BLaER1 treated with 17β-estradiol and CSF1 and Interleukin-3, amounts not matched to agents 10 nM and 100 nM (cell line): ENCODE data around the gene SHLD2.
"Not testable (repeated sequence)": the region's sequence is repeated elsewhere in the genome, so short reads cannot be mapped to it uniquely, and the experiment has no call there.

ENCODE experiments used
- H3K27ac ChIP-seq, 11 experiments: shearing (Covaris generic); formaldehyde crosslinking; 2 replicates each; pipeline ENCODE4 v1.8.1; 2022
- H3K27me3 ChIP-seq, 11 experiments: shearing (Covaris generic); formaldehyde crosslinking; 2 replicates each; pipeline ENCODE4 v1.8.1; 2022
- H3K36me3 ChIP-seq, 11 experiments: shearing (Covaris generic); formaldehyde crosslinking; 2 replicates each; pipeline ENCODE4 v1.8.1; 2022
- H3K4me1 ChIP-seq, 10 experiments: shearing (Covaris generic); formaldehyde crosslinking; 2 replicates each; pipeline ENCODE4 v1.8.1; 2022
- H3K4me2 ChIP-seq, 11 experiments: shearing (Covaris generic); formaldehyde crosslinking; 2 replicates each; pipeline ENCODE4 v1.8.1; 2022
- H3K4me3 ChIP-seq, 10 experiments: shearing (Covaris generic); formaldehyde crosslinking; 2 replicates each; pipeline ENCODE4 v1.8.1; 2022
- H3K9ac ChIP-seq, 11 experiments: shearing (Covaris generic); formaldehyde crosslinking; 2 replicates each; pipeline ENCODE4 v1.8.1; 2022
- H3K9me3 ChIP-seq, 11 experiments: shearing (Covaris generic); formaldehyde crosslinking; replicated peaks in 1 of 11; 2 replicates each; pipeline ENCODE4 v1.8.1; 2022
- H4K20me1 ChIP-seq, 11 experiments: shearing (Covaris generic); formaldehyde crosslinking; 2 replicates each; pipeline ENCODE4 v1.8.1; 2022
- Cebpa-rat ChIP-seq, 11 experiments: shearing (Covaris generic); IDR thresholded peaks; 2 replicates each; pipeline ENCODE4 v1.8.1; 2022

The SHLD2 gene

DNA sequence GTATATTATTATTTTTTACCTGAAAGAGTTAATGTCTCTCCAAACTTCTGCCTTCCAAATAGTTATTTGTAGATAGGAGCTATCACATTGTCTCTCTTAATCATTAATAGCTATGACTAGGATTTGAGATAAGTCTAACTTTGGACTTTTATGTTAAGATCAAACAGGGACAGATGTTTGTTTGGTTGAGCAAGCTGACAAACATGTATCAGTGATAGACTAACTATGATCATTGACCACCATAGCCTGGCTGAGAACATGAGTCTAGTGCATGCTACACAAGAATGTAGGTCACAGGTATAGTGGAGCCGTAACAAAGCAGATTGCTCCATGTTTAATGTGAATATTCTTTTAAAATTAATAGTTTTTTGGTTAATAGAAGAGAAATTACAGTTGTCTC lies 76.7 kb downstream of the SHLD2 start:
- H3K4me3 ChIP-seq, H3K4me2 ChIP-seq, H3K4me1 ChIP-seq, H3K27me3 ChIP-seq, H4K20me1 ChIP-seq, H3K9ac ChIP-seq, H3K9me3 ChIP-seq, H3K27ac ChIP-seq: not testable (repeated sequence)
- H3K36me3 ChIP-seq = peaks cover 0 to 18% (median 0%) of the 10 kb centered on the region in 11 experiments; a peak in 2 of 22 replicates

DNA sequence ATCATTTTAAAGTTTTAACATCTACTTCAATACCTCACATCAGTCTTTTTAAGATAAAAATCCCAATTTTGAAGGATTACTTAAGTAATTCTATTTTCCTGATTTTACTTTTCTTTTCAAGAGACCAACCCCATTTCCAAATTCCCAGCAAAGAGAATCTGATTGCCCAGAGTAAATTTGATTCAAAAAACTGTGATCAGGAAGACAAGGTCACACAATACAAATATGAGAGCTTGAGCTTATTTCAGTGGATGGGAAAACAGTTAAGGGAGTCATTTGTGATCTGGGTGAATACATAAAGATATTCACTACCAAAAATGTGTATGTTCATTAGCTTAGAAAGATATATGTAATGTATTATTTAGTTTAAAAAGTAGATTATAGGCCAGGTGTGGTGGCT lies 77.2 kb downstream of the SHLD2 start:
- H3K4me2 ChIP-seq, H3K9me3 ChIP-seq, H3K4me3 ChIP-seq, H3K27ac ChIP-seq, H4K20me1 ChIP-seq, H3K4me1 ChIP-seq, H3K9ac ChIP-seq, H3K27me3 ChIP-seq: not testable (repeated sequence)
- peaks cover 0 to 18% (median 0%) of the 10 kb centered on the region in 11 experiments; a peak in 2 of 22 replicates for H3K36me3 ChIP-seq

DNA sequence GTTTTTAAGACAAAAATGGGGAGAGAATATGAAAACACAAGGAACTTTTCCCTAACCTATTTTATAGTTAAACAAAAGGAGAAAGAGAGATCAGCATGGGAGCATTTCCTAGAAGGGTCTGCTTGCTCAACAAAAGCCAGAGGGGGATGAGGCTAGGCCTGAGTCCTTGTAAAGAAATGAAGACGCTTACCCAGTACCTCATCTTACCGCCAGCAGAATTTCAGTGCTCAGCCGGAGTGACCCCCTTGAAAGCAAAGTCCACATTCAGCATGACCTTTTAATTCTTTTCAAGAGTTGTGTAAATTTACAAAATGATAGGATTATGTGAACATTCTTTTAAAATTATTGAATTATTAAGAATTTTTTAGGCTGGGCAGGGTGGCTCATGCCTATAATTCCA lies 82.6 kb downstream of the SHLD2 start:
- not testable (repeated sequence) for H3K4me2 ChIP-seq, H3K9ac ChIP-seq, H3K27me3 ChIP-seq, H3K4me1 ChIP-seq, H3K27ac ChIP-seq, H3K4me3 ChIP-seq, H3K9me3 ChIP-seq, H4K20me1 ChIP-seq
- peaks cover 0 to 46% (median 16%) of the 10 kb centered on the region in 11 experiments; a peak in 16 of 22 replicates for H3K36me3 ChIP-seq

DNA sequence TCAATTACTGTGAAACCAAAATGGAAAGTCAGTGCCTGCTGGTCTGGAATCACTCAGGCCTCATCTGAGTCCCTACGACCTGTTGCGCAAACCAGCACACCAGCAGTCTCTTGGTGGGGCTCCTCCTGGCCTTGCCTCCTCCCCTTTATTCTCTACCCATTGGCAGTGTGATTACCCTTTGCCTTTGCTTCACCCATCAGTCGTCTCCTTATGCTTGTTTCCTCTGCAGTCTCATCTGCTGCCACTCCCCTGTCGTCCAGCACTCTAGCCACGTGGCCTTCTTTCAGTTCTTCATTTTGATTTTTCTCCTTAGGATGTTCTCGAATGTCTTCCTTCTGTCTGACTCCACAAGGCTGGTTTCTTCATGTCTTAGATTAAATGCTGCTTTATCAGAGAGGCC lies 89.4 kb downstream of the SHLD2 start:
- H3K27ac ChIP-seq = peak overlapping the region in 4 of 11 experiments; percentile 32 to 68 (median 54); a peak in 7 of 22 replicates
- H4K20me1 ChIP-seq, H3K9ac ChIP-seq, H3K4me3 ChIP-seq, H3K27me3 ChIP-seq: not testable (repeated sequence)
- peaks cover 21 to 36% (median 30%) of the 10 kb centered on the region in 11 experiments for H3K9me3 ChIP-seq
- H3K36me3 ChIP-seq = peaks cover 18 to 57% (median 43%) of the 10 kb centered on the region in 11 experiments; a peak in 21 of 22 replicates
- H3K4me1 ChIP-seq = peaks cover 0 to 31% (median 12%) of the 10 kb centered on the region in 10 experiments; a peak in 11 of 20 replicates
- H3K4me2 ChIP-seq = peak overlapping the region in 5 of 11 experiments; percentile 31 to 68 (median 56); a peak in 9 of 22 replicates

DNA sequence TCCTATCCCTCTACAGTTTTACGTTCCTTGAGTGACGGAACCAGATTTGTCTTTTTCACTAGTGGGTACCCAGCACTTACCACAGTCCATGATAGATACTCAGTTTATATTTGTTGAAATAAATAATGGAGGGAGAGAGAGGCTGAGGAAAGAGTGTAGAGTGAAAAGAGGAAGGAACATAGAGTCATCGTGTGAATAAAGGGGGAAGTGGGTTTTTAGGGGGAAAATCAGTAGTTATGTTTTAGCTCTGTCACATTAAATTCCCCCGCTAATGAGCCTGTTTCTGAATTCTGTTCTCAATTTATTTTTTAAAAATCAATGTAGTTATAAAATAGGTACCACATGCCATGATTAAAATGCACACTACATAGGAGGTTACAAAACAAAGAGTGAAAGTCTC lies 91.0 kb downstream of the SHLD2 start:
- H4K20me1 ChIP-seq, H3K9ac ChIP-seq, H3K27me3 ChIP-seq, H3K4me3 ChIP-seq: not testable (repeated sequence)
- H3K27ac ChIP-seq = peak overlapping the region in 3 of 11 experiments; percentile 32 to 59 (median 38); a peak in 3 of 22 replicates
- peak overlapping the region in 5 of 11 experiments; percentile 36 to 64 (median 63); a peak in 8 of 22 replicates for H3K4me2 ChIP-seq
- peaks cover 0 to 31% (median 12%) of the 10 kb centered on the region in 10 experiments; a peak in 11 of 20 replicates for H3K4me1 ChIP-seq
- peaks cover 10 to 58% (median 41%) of the 10 kb centered on the region in 11 experiments; a peak in 21 of 22 replicates for H3K36me3 ChIP-seq
- H3K9me3 ChIP-seq = peaks cover 21 to 36% (median 30%) of the 10 kb centered on the region in 11 experiments

DNA sequence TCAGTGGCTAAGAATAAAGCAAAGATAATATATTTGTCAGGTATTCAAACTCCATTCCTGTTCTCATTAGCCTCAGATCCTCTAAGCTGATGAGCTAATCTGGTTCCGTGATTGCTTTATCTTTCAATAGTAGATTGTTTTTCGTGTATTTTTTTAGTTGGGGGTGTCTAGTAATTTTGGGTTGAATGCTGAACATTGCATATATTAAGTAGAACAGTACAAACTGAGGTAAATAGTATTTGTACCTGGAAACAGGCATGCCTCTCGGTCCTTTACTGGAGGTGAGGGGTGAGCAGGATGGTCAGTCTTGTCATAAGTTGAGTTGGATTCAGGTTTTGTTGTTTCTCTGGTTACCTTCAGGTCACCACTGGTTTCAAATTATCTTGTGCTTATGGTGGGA lies 92.6 kb downstream of the SHLD2 start:
- Histone ChIP-seq H3K36me3 (peaks cover 10 to 59% (median 38%) of the 10 kb centered on the region in 11 experiments; a peak in 21 of 22 replicates), H3K9me3 (peaks cover 12 to 29% (median 21%) of the 10 kb centered on the region in 11 experiments), H3K4me1 (peaks cover 0 to 31% (median 12%) of the 10 kb centered on the region in 10 experiments; a peak in 11 of 20 replicates)
- H3K9ac ChIP-seq, H3K4me2 ChIP-seq, H3K27ac ChIP-seq, H4K20me1 ChIP-seq, H3K4me3 ChIP-seq, H3K27me3 ChIP-seq: not testable (repeated sequence)

DNA sequence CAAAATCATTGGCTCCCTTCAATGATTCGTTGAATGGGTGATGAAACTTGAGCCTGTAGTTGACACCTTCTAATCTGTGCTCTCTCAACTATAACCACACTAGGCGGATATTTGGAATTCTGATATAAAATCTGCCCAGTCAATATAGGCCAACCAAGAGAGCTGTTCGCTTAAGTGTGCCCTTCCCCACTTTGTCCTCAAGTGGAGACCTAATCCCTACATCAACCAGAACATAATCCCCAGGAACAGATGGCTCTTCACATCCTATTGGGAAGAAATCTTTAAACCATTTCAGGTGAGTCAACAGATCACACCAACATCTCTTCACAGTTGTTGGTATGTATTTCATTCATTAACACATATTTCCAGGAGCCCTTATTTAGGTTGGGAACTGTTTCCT lies 96.8 kb downstream of the SHLD2 start:
- not testable (repeated sequence) for H3K4me2 ChIP-seq, H3K4me3 ChIP-seq, H3K27ac ChIP-seq, H3K4me1 ChIP-seq, H3K9ac ChIP-seq, H4K20me1 ChIP-seq, H3K27me3 ChIP-seq
- Histone ChIP-seq H3K36me3 (peaks cover 10 to 44% (median 33%) of the 10 kb centered on the region in 11 experiments; a peak in 21 of 22 replicates), H3K9me3 (peaks cover 7 to 14% (median 13%) of the 10 kb centered on the region in 11 experiments; a peak in 20 of 22 replicates)

DNA sequence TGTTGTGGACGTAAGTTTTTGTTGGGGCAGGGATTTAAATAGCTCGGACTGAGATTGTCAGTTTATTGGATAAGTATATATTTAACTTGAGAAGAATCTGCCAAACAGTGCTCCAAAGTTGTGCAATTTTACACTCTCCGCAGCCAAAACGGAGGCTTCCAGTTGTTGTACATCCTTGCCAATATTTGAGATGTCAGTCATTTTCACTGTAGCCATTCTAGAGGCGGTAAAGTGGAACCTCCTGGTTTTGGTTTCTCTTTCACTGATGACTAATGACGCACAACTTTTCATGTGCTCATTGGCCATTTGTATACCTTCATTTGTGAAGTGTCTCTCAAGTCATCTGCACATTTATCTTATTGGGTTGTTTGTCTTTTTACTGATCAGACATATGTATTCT lies 105.9 kb downstream of the SHLD2 start:
- H3K36me3 ChIP-seq, H4K20me1 ChIP-seq, H3K9ac ChIP-seq, H3K27me3 ChIP-seq, H3K9me3 ChIP-seq: not testable (repeated sequence)
- Histone ChIP-seq H3K27ac (peak overlapping the region in 2 of 11 experiments; percentile 13 to 31; a peak in 2 of 22 replicates), H3K4me1 (peaks cover 0 to 21% (median 9%) of the 10 kb centered on the region in 10 experiments; a peak in 16 of 20 replicates), H3K4me2 (peak overlapping the region; percentile 6 to 76 (median 48); a peak in 16 of 22 replicates), H3K4me3 (peak overlapping the region in 1 of 10 experiments; percentile 26; a peak in 2 of 20 replicates)
- TF ChIP-seq Cebpa-rat (IDR thresholded peaks at IDR 0.05) = peak in 2 of 11 experiments; percentile 42 to 45; a peak in 2 of 22 replicates

DNA sequence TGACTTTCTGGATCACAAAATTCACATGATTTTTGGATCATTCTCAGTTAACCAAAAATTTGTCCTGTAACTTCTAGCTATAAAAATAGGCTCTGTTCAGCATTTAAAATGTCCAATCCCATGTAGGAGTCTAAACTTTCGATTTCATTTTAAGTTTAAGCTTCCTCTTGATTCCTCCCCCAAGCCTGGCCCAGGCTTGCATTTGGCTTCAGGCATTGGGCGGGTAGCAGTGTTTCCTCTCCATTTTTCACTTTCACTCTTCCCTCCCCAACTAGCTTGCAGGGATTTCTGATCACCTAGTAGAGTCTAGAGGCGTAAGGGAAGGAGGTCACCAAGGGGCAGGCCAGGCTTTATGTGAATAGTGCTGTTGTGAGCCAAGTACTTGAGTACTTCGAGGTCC lies 109.8 kb downstream of the SHLD2 start:
- Histone ChIP-seq H3K4me2 (peak overlapping the region in 10 of 11 experiments; percentile 29 to 92 (median 86); a peak in 15 of 22 replicates), H3K4me1 (peaks cover 8 to 41% (median 25%) of the 10 kb centered on the region in 10 experiments), H3K4me3 (peak overlapping the region in 3 of 10 experiments; percentile 25 to 75 (median 68); a peak in 2 of 20 replicates)
- H3K9ac ChIP-seq, H3K27ac ChIP-seq, H3K27me3 ChIP-seq, H4K20me1 ChIP-seq, H3K9me3 ChIP-seq, H3K36me3 ChIP-seq: not testable (repeated sequence)

DNA sequence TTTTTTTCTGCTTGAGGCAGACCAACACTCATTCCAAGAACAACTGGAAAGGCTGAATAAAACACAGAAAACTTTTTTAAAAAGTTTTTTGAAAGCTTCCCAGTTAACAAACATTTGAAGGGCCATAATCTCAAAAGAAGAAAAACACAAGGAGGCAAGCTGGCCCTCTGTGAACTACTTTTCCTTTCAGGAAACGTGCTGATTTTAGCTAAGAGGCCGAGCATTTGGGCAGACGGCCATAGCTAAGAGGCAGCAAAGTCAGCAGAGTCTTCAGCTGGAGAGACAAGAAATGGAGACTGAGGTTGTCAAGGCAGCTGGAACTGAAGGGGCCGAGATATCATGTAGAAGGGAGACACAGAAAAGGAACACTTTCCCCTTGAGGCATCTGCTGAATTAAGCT lies 111.9 kb downstream of the SHLD2 start:
- Histone ChIP-seq H3K4me1 (peaks cover 12 to 38% (median 29%) of the 10 kb centered on the region in 10 experiments), H3K27ac (peak overlapping the region in 6 of 11 experiments; percentile 25 to 59 (median 45); a peak in 8 of 22 replicates), H3K4me2 (peak overlapping the region; percentile 40 to 59 (median 47); a peak in 20 of 22 replicates)
- not testable (repeated sequence) for H3K9ac ChIP-seq, H3K27me3 ChIP-seq, H3K36me3 ChIP-seq, H3K4me3 ChIP-seq, H3K9me3 ChIP-seq, H4K20me1 ChIP-seq

DNA sequence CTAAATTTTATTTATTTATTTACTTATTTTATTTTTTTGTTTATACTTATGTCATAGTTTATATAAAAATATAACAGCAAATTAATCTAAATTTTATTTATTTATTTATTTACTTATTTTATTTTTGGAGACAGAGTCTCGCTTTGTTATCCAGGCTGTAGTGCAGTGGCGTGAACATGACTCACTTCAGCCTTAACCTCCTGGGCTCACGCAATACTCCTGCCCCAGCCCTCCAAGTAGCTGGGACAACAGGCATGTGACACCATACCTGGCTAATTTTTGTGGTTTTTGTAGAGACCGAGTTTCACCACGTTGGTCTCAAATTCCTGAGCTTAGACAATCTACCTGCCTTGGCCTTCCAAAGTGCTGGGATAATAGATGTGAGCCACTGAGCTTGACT lies 115.3 kb downstream of the SHLD2 start:
- not testable (repeated sequence) for H3K4me2 ChIP-seq, H3K9ac ChIP-seq, H3K27ac ChIP-seq, H3K36me3 ChIP-seq, H3K27me3 ChIP-seq, H3K9me3 ChIP-seq, H4K20me1 ChIP-seq, H3K4me3 ChIP-seq
- H3K4me1 ChIP-seq = peaks cover 42 to 62% (median 55%) of the 10 kb centered on the region in 10 experiments

DNA sequence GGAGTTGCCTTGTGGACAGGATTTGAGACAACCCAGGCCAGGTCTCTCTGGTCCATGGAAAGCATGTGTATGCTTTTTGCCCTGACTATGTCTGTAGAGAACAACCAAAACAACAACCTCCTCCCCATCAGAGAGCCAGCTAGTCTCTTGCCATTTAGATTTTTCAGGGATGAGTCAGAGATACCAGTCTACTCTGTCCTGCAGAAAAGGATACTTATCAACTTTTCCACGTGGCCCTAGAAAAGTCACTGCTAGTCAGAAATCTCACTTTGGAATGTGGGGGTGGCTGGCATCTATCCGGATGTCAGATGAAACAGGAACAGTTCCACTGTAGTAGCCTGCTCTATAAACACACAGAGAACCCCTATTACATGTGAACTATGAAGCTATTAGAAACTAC lies 116.8 kb downstream of the SHLD2 start:
- not testable (repeated sequence) for H3K4me3 ChIP-seq, H3K27me3 ChIP-seq, H3K36me3 ChIP-seq, H4K20me1 ChIP-seq, H3K9me3 ChIP-seq
- peak overlapping the region in 10 of 11 experiments; percentile 42 to 92 (median 79); a peak in 18 of 22 replicates for H3K27ac ChIP-seq
- peaks cover 55 to 65% (median 62%) of the 10 kb centered on the region in 10 experiments for H3K4me1 ChIP-seq
- H3K9ac ChIP-seq = peak overlapping the region in 6 of 11 experiments; percentile 50 to 65 (median 63); a peak in 7 of 22 replicates
- peak overlapping the region; percentile 43 to 79 (median 68); a peak in 20 of 22 replicates for H3K4me2 ChIP-seq

DNA sequence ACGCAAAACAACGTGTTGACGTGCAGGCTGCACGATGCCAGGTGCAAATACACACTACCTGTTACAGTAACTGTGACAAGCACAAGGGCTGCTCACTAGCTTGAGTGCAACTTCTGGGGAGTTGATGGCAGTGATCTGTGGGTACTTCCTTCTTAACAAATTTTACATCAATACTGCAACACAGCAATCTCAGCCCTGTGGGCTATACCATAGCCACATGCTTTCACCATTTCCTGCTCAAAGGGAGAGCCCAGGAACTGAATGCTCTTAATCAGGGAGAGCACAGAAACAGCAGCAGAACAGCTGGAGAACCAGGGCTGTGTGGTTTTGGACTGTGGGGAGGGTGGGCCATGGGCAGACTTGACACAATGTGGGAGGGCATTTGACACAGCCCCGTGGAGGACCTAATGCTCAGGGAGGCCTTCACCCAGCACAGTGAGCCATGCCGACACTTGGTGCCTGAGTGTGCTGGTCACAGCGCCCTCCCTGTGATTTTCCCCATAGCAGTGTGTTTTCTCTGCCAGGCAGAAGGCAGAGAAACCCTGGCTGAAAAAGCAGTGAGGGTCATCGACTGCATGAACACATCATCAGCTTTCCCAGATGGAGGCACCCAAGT lies 118.3 kb downstream of the SHLD2 start:
- Histone ChIP-seq H3K4me2 (peak overlapping the region; percentile 79 to 95 (median 89)), H3K9ac (peak overlapping the region in 10 of 11 experiments; percentile 23 to 87 (median 84); a peak in 18 of 22 replicates)

More for the DNA sequence above, 118.3 kb downstream of the SHLD2 start:
- Histone ChIP-seq H3K27ac (peak overlapping the region; percentile 4 to 96 (median 92); a peak in 21 of 22 replicates), H3K4me1 (peaks cover 50 to 57% (median 54%) of the 10 kb centered on the region in 10 experiments), H3K4me3 (peak overlapping the region in 7 of 10 experiments; percentile 17 to 49 (median 41); a peak in 8 of 20 replicates)
- H3K27me3 ChIP-seq, H4K20me1 ChIP-seq, H3K36me3 ChIP-seq, H3K9me3 ChIP-seq: not testable (repeated sequence)
